GM21786 (cell line): ENCODE results near the gene KANSL1.

Experiments used
- ATAC-seq: cut with Tn5 transposase; IDR thresholded peaks from one replicate; pipeline ENCODE4 v1.9.1; 2021; ENCODE audit not compliant: unreplicated experiment

KANSL1 gene

DNA sequence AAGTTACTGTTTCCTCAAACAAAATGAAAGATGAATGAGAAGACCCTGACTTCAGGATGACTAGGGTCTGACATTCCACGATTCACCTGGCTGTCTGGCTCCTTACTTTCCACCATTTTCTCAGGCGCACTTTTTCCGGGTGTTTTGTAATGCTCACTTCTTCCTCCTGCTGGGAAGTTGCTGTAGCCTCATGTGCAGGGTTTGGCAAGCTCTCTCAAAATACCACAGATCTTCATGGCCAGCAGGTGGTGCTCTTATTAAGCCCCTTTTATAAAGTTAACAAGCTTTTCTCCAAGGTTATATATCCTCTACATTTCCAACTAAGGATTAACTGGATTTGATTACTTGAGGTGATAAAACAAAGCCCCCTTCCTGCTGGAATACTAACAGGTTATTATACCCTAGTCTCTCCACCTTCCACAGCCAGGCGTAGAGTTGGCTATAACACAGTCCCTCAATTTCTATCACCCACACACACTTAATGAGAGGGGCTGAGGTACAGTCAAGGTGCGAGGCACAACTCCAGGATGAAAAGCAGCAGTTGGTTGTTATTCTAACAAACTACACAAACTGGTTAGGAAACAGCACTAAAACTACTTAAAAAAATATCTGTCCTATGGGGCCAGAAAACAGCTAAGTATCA, 148.8 kb downstream of the KANSL1 start:
- ATAC-seq = no peak

GRCh38 chr17:46043606-46044005, 149.6 kb downstream of the KANSL1 start:
- ATAC-seq = no peak

GRCh38 chr17:46042925-46043324, 150.3 kb downstream of the KANSL1 start:
- no peak for ATAC-seq

DNA sequence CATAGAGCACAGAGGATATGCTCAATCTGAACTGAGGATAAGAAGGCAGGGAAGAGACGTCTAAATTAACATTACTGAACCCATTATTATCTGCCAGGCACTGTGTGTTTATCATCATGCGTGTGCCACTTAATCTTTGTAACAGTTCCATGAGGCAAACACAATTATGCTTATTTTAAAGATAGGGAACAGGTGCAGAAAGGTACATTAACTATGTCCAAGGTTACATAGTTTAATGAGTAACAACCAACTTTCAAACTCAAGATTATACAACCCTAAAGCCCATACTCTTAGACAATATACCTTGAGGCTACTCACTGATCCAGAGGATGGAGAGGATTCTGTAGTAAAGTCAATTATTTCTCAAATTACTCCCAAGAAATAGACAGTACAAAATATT, 151.0 kb downstream of the KANSL1 start:
- no peak for ATAC-seq

- ATAC-seq = no peak
Measured at GRCh38 chr17:46039592-46040186, 153.5 kb downstream of the KANSL1 start.

DNA sequence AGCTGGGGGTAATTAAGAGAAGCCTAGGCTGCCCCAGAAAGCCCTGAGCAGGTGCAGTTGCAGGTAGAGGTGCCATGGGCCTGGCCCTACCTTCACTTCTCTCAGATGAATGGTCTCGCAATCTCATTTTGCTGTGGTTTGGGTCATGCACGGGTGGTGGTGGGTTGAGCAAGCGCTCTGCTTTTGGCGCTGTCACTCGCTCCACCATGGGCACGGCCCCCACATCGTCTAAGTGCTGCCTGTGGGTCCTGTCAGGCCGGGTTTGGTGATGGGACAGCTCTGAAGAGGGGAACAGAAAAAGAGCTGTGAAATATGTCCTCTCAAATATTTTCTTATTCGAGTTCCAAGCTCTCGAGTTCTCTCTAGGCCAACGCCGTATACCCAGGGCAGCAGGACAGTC, 154.3 kb downstream of the KANSL1 start:
- ATAC-seq = no peak

- ATAC-seq = no peak
Measured at GRCh38 chr17:46038414-46038813, 154.8 kb downstream of the KANSL1 start.

DNA sequence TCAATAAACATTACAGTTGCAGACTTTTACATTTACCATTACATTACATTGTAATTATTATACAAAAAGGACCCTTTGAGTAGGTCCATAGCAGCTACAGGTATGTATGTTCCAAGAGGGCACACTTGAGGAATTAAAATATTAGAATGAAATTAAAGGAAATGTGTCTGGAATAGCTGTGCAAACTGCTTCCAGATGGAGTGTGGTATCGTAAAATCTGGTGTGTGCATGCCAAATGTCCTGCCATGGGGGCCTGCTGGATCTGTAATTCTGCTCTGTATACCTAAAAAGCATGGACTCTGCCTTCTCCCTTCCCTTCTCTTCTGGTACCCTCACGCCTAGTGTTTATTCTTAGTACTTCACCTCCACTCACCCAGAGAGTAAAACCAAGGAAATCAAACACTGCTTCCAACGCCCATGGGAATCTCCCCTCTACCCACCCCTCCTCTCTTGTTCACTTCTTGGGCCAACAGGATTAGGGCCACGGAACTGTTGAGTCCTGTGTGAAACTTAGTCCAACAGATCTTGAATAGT, 155.4 kb downstream of the KANSL1 start:
- ATAC-seq = no peak

DNA sequence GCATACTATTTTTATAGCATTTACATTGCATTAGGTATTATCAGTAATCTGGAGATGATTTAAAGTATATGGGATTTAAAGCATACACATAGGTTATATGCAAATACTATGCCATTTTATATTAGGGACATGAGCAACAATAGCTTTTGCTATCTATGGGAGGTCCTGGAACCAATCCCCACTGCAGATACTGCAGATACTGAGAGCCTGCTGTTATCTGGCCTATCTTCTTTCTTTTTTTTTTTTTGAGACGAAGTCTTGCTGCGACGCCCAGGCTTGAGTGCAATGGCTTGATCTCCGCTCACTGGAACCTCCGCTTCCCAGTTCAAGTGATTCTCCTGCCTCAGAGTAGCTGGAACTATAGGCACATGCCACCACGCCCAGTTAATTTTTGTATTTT, 156.7 kb downstream of the KANSL1 start:
- no peak for ATAC-seq

DNA sequence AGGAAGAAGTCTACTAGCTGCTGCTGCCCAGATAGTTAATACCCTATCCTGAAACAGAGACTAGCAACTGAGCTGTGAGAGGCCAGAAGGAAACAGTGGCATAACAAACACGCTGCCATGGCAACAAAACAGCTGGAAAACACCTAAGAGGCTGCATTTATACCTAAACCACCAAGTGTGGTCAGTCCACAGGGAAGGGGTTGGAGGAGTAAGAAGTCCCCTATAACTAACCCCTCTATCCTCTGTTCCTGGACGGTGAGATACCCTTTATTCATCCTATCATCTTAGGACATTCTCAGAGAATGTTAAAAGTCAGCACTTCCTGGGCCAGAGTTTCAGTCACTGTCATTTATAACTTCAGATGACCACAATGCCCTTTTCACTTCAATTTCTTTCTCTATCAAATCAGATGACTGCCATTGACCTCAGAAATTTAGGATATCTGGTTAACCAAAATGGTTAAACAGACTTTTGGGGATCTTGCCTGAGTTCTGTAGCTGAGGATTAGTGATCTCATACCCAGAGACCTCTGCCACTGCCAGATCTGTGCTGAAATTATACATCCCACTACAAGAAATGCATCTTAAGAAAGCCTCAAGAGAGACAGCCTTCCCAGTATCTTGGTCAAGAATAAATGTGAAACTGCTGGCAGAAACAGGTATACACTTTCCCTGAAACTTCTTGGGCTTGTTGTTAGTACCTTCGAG, 158.0 kb downstream of the KANSL1 start:
- ATAC-seq = no peak

DNA sequence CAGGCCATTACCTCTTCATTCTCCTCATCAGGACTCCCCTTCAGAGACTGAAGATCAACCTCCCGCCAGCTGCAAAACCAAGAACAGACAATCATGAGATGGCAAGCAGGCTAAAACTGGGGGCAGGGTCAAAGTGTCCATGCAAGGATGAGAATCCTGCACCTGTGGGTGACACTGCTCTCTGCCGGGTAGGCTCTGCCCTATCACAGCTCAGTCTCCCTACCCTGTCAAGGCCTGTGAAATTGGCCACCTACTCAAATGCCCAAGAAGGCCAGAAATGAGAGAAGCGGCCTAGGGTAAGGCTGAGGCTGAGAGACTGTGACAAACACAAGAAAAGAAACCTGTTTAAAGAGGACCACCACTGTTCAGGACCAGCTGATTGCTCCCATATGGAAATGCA, 159.8 kb downstream of the KANSL1 start:
- ATAC-seq = no peak

- no peak for ATAC-seq
Measured at GRCh38 chr17:46032909-46033308, 160.3 kb downstream of the KANSL1 start.

DNA sequence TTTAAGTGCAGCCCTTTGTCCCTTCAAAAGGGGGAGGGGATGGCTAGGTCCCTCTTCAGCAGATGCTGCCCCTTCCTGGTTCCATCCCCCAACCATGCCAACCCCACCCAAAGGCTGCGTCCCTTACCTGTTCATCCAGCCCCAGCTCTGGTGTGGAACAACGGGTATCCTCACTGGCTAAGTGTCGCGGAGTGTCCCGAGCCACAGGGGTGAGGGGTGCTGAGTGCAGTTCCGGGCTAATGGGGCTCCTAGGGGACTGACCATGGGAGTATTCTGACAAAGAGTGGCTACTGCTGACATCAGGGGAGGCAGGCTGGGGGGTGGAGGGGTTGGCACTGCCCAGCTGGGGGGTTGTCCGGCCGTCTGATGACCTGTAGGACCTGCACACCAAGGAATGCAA, 161.3 kb downstream of the KANSL1 start:
- ATAC-seq = no peak

GRCh38 chr17:46031440-46031839, 161.8 kb downstream of the KANSL1 start:
- ATAC-seq = no peak

GRCh38 chr17:46030752-46031151, 162.5 kb downstream of the KANSL1 start:
- ATAC-seq = no peak

- no peak for ATAC-seq
Measured at GRCh38 chr17:46029627-46030026, 163.6 kb downstream of the KANSL1 start.

DNA sequence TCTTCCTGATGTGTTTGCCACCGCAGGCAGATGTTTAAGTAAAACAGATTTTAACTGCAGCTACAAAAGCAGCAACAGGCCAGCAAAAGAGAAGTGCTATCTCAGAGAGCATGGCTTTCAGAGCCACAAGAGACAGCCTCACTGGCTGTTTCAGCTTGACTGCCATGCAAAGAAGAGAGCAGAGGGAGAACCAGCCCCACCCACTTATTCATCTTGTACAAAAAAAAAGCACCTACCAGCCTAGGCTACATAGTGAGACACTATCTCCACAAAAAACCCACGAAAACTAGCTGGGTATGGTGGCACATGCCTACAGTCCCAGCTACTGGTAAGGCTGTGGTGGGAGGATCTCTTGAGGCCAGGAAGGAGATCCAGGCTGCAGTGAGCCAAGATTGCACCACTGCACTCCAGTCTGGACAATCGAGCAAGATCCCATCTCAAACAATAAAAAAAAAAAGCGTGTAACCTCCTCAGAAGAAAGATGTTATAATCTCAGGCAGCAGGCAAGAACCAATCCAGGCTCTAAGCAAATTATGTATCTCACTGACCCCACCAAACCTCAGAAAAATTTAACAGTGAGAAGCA, 164.2 kb downstream of the KANSL1 start:
- ATAC-seq = no peak

- ATAC-seq = no peak
Measured at GRCh38 chr17:46028374-46028773, 164.9 kb downstream of the KANSL1 start.

DNA sequence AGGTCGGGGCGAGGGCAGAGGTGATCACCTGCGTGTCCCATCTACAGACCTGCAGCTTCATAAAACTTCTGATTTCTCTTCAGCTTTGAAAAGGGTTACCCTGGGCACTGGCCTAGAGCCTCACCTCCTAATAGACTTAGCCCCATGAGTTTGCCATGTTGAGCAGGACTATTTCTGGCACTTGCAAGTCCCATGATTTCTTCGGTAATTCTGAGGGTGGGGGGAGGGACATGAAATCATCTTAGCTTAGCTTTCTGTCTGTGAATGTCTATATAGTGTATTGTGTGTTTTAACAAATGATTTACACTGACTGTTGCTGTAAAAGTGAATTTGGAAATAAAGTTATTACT, 165.3 kb downstream of the KANSL1 start:
- ATAC-seq = no peak

GRCh38 chr17:46027048-46027975, 165.9 kb downstream of the KANSL1 start:
- ATAC-seq = no peak
